ENCODE results near the gene NBR1.
"Not testable (repeated sequence)": the region's sequence is repeated elsewhere in the genome, so short reads cannot be mapped to it uniquely, and the experiment has no call there.

NBR1 gene

DNA sequence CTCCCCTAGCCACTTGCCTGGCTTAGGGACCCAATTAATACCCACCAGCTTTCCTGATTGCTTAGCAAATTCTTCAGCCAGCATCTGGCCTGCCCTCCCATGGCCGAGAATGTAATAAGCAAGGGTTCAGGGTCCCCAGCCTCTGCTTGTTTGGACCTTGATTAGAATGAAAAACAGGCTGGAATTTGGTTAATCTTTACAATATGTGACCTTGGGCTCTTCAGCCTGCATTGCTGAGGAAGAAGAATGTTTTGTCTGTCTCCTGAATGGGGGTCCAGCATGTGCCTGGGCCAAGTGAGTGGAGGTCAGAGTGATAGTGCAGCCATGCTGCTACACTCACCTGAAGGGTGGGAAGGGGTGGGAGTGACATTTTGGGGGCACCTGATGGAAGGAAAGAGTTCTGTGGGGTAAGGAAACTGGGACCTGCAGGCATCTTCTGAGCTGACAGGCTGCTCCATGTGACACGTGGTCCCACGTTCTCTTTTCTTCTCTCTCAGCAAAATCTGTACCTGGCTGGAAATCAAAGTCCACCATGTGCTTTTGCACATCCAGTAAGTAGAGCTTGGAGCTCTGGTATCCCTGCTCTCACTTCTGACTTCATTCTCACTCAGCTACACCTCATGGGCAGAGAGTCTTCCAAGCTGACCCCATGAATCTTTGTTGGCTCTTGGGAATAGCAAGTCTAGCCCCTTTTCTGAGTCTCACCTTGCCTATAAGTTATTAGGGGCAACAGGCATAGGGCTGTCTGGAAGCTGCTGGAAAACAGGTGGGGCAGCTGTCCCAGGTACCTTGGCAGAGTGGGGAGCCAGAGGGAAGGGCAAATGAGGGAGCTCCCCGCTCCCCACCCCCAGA lies 46.0 kb downstream of the NBR1 start:
- DNase-seq: no peak

DNA sequence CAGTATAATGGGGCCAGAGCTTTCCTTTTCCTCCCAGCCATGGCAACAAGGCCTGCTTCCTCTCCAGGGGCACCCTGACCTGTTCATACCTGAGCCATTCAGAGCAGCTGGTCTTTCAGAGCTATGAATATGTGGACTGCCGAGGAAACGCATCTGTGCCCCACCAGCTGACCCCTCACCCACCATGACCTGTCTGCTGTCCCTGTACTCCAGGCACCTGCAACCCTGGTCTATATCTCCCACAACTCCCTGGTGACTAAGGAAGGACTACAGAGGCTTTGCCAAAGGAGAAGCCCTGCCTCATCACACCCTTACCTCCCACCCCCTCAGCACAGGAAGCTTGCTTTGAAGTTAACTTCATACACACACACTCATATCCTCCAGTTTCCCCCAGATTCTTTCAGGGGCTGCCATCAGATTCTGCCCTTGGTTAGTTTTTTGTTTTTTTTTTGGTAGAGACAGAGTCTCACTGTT lies 46.6 kb downstream of the NBR1 start:
- no peak for DNase-seq

- no peak for DNase-seq
These were observed 48.0 kb downstream of the NBR1 start for GRCh38 chr17:43219001-43219400.

DNA sequence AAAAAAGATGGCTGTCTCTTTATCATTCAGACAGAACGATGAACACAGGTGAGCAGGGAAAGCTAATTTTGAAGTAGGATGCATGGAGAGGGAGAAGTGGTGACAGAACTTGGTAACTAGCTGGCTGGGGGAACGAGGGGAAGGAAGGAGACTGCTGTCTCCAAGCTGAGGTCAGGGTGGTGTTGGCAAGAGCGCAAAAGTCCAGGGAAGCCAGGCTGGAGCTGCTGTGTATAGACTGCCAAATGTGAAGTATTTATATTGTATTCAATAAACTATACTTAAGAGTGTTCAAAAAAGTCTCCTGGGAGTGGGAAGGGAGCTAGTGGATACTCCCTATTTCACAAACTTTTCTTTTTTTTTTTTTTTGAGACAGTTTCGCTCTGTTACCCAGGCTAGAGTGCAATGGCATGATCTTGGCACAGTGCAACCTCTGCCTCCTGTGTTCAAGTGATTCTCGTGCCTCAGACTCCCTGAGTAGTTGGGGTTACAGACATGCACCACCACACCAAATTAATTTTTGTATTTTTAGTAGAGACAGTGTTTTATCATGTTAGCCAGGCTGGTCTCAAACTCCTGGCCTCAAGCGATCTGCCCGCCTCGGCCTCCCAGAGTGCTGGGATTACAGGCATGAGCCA lies 48.8 kb downstream of the NBR1 start:
- DNase-seq: no peak

DNA sequence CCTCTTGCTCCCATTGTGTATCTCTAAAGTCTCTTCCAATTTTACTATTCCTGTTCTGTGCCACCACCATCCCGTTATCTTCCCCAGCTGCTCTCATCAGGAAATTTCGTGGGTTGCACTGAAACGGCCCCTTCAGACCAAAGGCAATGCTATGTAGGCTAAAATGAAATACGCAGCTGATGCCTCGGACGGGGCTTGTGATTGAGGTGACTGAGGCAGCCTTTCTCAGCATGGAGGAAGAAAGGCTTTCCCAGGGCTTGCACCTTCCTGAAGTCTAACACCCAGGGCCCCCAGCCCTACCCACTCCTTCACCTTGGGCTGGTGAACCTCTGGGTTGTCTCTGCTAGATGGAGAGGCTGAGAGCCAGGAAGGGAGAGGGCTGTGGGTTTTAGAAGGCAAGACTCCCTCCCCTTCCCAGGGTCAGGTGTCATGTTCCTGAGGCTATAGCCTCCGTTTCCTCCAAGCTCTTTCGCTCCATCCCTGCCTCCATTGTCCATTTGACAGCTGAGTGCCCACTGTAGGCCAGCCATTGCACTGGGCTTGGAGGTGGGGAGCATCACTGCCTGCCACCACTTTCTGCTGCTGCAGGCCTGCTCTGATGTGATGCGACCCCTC lies 49.6 kb downstream of the NBR1 start:
- DNase-seq: no peak

DNA sequence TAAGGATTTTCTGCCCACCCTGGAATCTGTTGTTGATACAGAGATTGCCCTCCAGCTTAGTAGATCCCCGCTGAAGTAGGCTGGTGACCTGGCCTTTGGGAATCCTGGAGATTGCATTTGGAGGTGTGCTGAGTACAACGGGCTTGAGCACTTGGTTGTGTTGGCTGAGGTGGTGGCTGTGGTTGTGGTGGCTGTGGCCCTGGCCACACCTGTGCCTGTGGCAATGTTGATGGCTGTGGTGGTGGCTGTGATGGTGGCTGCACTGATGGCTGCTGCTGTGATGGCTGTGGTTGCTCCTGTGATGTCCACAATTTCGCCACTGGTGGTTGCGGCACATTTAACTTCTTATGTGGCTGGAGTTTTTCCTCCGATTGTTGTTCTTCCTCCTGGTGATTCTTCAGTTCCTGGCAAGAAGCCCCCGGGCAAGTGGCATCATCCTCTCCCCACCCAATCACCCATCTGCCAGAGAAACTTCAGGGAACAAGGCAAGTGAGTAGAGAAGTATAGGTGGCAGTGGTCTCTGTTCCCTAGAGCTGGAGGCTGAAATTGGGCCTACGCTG lies 53.2 kb downstream of the NBR1 start:
- DNase-seq: no peak

GRCh38 chr17:43226393-43226792 lies 55.4 kb downstream of the NBR1 start:
- no peak for DNase-seq

DNA sequence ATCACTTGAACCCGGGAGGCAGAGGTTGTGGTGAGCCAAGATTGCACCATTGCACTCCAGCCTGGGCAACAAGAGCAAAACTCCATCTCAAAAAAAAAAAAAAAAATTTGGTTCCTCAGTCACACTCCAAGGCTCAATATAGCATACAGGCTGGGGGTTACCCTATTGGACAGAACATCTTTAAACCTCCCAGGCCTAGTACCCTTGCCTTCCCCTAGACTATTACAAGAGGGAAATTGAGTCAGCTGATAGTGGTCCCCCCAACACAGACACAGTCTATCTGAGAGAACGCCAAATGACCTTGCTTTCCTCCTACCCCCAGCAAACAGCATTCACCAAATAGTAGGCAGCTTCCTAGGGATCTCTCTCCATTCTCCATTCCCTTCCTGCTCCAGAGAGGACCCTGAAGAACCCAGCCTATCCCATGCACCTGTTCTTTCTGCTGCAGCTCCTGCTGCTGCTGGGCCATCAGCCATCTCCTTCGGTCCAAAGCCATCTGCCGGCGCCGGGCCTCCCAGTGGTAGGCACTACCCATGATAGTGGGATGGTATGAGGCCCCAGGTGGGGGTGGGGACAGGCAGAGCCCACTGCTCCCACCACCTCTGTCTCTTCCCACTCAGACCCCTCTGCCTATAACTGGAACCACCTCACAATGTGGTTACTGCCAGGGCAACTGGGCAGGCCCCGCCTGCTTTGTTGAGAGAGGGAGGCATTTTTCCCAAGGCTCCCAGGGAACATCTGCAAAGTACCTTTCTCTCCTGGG lies 57.2 kb downstream of the NBR1 start, which contains the start of gene CCDC200:
Gene CCDC200 (minus strand): TSS at position 604 of the 763 bp plus-strand sequence. CDS start 69 bp downstream, at position 535.
- not testable (repeated sequence) for DNase-seq

DNA sequence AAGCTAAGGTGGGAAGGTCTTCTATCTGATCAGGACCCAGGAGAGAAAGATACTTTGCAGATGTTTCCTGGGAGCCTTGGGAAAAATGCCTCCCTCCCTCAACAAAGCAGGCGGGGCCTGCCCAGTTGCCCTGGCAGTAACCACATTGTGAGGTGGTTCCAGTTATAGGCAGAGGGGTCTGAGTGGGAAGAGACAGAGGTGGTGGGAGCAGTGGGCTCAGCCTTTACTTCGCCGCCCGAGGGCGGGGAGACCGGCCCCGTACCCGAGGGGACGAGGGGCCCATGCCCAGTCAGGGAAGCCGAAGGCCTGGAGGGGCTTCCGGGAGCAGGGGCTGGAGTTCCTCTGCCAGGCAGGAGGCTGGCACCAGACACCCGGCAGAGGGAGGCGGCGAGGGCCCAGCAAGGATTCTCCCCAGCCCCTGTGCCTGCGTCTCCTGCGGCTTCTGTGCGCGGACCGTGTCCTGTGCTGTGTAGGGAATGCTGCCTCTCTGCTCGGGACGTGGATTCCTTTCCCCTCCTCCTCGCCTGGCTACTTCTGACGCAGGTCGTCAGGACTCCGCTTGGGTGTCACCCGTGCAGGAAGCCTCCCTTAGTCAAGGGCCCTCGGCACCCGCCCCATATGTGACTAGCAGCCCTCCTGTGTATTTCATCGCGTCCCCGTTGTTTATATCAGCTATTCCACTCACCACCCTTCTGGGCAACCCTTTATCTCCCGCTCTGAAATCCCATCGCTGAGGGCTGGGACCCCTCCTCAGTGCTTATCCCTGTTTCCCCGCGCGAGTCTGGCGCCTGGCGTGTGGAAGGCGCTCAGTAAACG lies 60.4 kb downstream of the NBR1 start:
- DNase-seq: not testable (repeated sequence)

GRCh38 chr17:43232021-43232699 lies 61.1 kb downstream of the NBR1 start:
- DNase-seq: not testable (repeated sequence)

DNA sequence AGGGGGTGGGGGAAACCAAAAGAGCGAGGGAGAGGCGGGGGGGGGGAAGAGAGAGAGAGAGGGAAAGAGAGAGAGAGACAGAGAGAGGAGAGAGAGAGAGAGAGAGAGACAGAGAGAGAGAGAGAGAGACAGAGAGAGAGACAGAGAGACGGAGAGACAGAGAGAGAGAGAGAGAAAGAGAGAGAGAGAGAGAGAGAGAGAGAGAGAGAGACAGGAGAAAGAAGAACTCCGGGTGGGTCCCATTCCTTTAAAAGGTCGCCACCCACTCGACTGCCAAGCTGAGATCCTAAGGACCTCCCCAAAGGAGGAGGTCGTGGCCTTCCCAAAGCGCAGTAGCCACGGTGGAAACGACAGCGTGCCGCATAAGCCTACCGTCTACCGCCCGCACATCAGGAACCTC lies 62.2 kb downstream of the NBR1 start:
- not testable (repeated sequence) for DNase-seq

- DNase-seq: not testable (repeated sequence)
These were observed 62.9 kb downstream of the NBR1 start, which contains the start of gene RNU2-1 for GRCh38 chr17:43233877-43234276. Gene RNU2-1, minus strand, starts transcription at chr17:43233977.

GRCh38 chr17:43239597-43239996 lies 68.6 kb downstream of the NBR1 start:
- not testable (repeated sequence) for DNase-seq

DNA sequence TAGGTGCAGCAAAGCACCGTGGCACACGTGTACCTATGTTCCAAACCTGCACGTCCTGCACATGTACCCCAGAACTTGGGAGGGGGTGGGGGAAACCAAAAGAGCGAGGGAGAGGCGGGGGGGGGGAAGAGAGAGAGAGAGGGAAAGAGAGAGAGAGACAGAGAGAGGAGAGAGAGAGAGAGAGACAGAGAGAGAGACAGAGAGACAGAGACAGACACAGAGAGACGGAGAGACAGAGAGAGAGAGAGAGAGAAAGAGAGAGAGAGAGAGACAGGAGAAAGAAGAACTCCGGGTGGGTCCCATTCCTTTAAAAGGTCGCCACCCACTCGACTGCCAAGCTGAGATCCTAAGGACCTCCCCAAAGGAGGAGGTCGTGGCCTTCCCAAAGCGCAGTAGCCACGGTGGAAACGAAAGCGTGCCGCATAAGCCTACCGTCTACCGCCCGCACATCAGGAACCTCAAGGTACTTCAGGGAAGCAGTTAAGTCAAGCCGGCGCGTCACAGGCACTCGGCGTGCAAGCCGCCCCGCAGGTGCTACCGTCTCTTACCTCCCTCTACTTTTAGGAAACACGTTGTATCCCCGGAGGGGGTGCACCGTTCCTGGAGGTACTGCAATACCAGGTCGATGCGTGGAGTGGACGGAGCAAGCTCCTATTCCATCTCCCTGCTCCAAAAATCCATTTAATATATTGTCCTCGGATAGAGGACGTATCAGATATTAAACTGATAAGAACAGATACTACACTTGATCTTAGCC lies 69.8 kb downstream of the NBR1 start:
- DNase-seq: not testable (repeated sequence)

- not testable (repeated sequence) for DNase-seq
These were observed 75.4 kb downstream of the NBR1 start for GRCh38 chr17:43246456-43246855.
